ENCODE data around the gene NEDD1. TPM values are rescaled to one million over a fixed set of nuclear protein-coding genes. Genes with fewer than 3 reads are reported as not detected.

Gene NEDD1
- total and polyA plus RNA-seq, 10 of the 15 experiments (the other 5 are each of a cell fraction or from before 2014, with no cell fraction given) = 15.9 to 52.6 (median 28.7) TPM

DNA sequence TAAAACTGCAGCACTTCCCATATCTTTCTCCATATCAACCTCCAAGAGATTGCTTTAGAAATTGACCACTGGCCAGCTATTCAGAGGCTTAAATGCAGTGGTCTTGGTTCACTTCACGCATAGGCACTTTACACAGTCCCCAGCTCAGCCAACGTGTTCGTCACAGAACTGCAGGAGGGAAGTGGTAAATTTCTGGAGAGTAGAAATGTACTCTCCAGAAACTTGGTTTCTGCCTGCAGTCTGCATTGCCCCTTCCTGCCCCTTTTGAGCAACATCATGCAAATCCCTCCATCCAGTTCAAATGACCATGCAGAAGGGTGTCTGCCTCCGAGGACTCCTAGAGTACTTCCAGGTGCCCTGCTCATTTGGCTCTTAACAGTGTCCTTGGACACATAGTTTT lies 42.7 kb upstream of the NEDD1 start:
- no peak for DNase-seq (ENCODE audit: low read depth, low spot score)
- Histone ChIP-seq H3K9me3 (replicated peaks; ENCODE audit: control insufficient read depth, insufficient read depth, low read length) (no peaks in the 10 kb centered on the region), H3K79me2 (ENCODE audit: control insufficient read depth, insufficient read depth, low read length) (no peaks in the 10 kb centered on the region), H2AFZ (ENCODE audit: control insufficient read depth, low read depth, low read length) (no peak overlapping the region), H3K27ac (ENCODE audit: control insufficient read depth, insufficient read depth) (no peak overlapping the region), H4K20me1 (ENCODE audit: control insufficient read depth, insufficient read depth) (no peaks in the 10 kb centered on the region), H3K4me1 (ENCODE audit: control insufficient read depth, insufficient read depth, low read length) (no peaks in the 10 kb centered on the region), H3K36me3 (ENCODE audit: control insufficient read depth in 2 of 2, insufficient read depth in 2 of 2, low read length in 1 of 2) (no peaks in the 10 kb centered on the region), H3K27me3 (replicated peaks in 1 of 2; ENCODE audit: control insufficient read depth in 2 of 2, insufficient read depth in 2 of 2, low read length in 1 of 2) (no peaks in the 10 kb centered on the region), H3K9ac (ENCODE audit: control insufficient read depth, insufficient read depth, low read length) (no peak overlapping the region), H3K4me3 (no peak overlapping the region), H3K4me2 (ENCODE audit: control insufficient read depth, insufficient read depth) (no peak overlapping the region)
- no peak for TF ChIP-seq BCL11A (IDR thresholded peaks at IDR 0.05; ENCODE audit: low read depth, low read length)
- no peak for TF ChIP-seq IKZF1 (conservative IDR thresholded peaks at IDR 0.05)
- TF ChIP-seq LARP7 (IDR thresholded peaks at IDR 0.05) = no peak
- no peak for TF ChIP-seq FOXM1 (IDR thresholded peaks at IDR 0.05; ENCODE audit: low read depth, low read length)
- ChIA-PET POLR2A (interaction anchor here (0.6 kb wide), 1 partner anchor 1327 kb away, joined by 3 read pairs; no protein-coding TSS in a partner anchor), RAD21 (ENCODE audit: unreplicated experiment) (no interaction called here), SMC1A (ENCODE audit: uncharacterized antibody, unreplicated experiment) (no interaction called here), CTCF (interaction anchor here (1.4 kb wide), 1 partner anchor 12 kb away, joined by 4 read pairs; no protein-coding TSS in a partner anchor)
- no TSS peak for BruUV-seq (replicated peaks)
- 0% methylated on average over 4 of the region's 4 CpGs for WGBS (ENCODE audit: insufficient coverage, insufficient replicate concordance, low lambda C conversion rate, missing lambda C conversion rate)
- in situ Hi-C loops (cut with MboI) (no loop called here), intact Hi-C loops (cut with micrococcal nuclease; ENCODE audit: unreplicated experiment) (no loop called here)
- FAIRE-seq = no peak
- no peak for ATAC-seq

DNA sequence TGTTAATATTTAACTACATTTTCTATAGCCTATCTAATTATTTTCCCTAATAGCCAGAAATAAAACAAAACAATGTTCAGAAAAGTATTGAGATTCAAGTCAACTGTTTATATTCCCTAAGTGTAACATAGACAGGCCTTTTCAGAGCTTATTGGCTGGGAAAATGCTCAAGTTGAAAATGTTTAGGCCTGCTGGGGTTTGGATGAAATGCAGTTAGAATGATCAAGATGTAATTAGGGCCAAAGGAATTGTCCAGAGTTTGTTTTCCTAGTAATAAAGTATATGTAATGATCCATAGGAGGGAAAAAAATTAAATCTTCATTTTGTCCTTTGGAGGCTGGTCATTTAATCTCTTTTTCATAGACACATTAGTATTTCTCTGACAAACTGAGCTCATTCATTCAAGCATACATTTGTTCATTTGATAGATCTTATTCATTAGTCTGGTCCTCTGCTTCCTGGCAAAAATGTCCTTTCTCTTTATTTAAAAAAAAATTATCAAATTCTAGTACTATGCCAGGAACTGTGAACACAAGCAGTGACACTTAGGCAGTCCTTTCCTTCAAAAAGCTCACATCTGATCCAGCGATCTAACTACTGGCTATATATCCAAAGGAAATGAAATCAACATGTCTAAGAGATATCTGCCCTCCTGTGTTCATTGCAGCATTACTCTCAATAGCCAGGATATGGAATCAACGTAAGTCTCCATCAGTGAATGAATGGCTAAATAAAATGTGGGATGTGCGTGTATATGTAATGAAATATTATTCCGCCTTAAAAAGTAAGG lies 40.1 kb upstream of the NEDD1 start:
- no peaks in the 10 kb centered on the region for H3K36me3 ChIP-seq (ENCODE audit: control insufficient read depth in 2 of 2, insufficient read depth in 2 of 2, low read length in 1 of 2)
- no peaks in the 10 kb centered on the region for H3K27me3 ChIP-seq (replicated peaks in 1 of 2; ENCODE audit: control insufficient read depth in 2 of 2, insufficient read depth in 2 of 2, low read length in 1 of 2)
- RAD21 ChIA-PET (ENCODE audit: unreplicated experiment) = no interaction called here
- H3K4me3 ChIP-seq = no peak overlapping the region
- H3K9ac ChIP-seq (ENCODE audit: control insufficient read depth, insufficient read depth, low read length) = no peak overlapping the region
- POLR2A ChIA-PET = no interaction called here
- FAIRE-seq (no peak), ATAC-seq (no peak), DNase-seq (ENCODE audit: low read depth, low spot score) (no peak)
- H4K20me1 ChIP-seq (ENCODE audit: control insufficient read depth, insufficient read depth) = no peaks in the 10 kb centered on the region
- H3K4me1 ChIP-seq (ENCODE audit: control insufficient read depth, insufficient read depth, low read length) = no peaks in the 10 kb centered on the region
- SMC1A ChIA-PET (ENCODE audit: uncharacterized antibody, unreplicated experiment) = no interaction called here
- no peaks in the 10 kb centered on the region for H3K79me2 ChIP-seq (ENCODE audit: control insufficient read depth, insufficient read depth, low read length)
- no TSS peak for BruUV-seq (replicated peaks)
- no peak overlapping the region for H3K27ac ChIP-seq (ENCODE audit: control insufficient read depth, insufficient read depth)
- intact Hi-C loops (cut with micrococcal nuclease; ENCODE audit: unreplicated experiment) (no loop called here), in situ Hi-C loops (cut with MboI) (no loop called here)
- 80% methylated on average over 4 of the region's 4 CpGs for WGBS (ENCODE audit: insufficient coverage, insufficient replicate concordance, low lambda C conversion rate, missing lambda C conversion rate)
- H3K9me3 ChIP-seq (replicated peaks; ENCODE audit: control insufficient read depth, insufficient read depth, low read length) = no peaks in the 10 kb centered on the region
- CTCF ChIA-PET = interaction anchor here (0.7 kb wide), 1 partner anchor 9 kb away, joined by 3 read pairs; no protein-coding TSS in a partner anchor
- H2AFZ ChIP-seq (ENCODE audit: control insufficient read depth, low read depth, low read length) = no peak overlapping the region
- H3K4me2 ChIP-seq (ENCODE audit: control insufficient read depth, insufficient read depth) = no peak overlapping the region
- TF ChIP-seq NRF1 (conservative IDR thresholded peaks at IDR 0.05; ENCODE audit: low read depth, low read length) (no peak), MYC (IDR thresholded peaks at IDR 0.05; ENCODE audit: insufficient read depth, insufficient read length, insufficient replicate concordance, low read length, severe bottlenecking) (no peak), RBBP5 (conservative IDR thresholded peaks at IDR 0.05) (no peak), ZNF217 (IDR thresholded peaks at IDR 0.05) (no peak), CBX3 (IDR thresholded peaks at IDR 0.05; ENCODE audit: borderline replicate concordance, low read depth) (no peak), ZBTB11 (CRISPR knock-in tag; IDR thresholded peaks at IDR 0.05) (no peak), ESRRA (IDR thresholded peaks at IDR 0.05; ENCODE audit: low read length) (no peak), TBL1XR1 (IDR thresholded peaks at IDR 0.05; ENCODE audit: low read depth, low read length) (no peak), ELK1 (IDR thresholded peaks at IDR 0.05; ENCODE audit: low read depth, low read length) (no peak), NFIC (IDR thresholded peaks at IDR 0.05; ENCODE audit: low read depth, low read length) (no peak)
